GM21447 (cell line): ENCODE measurements around the gene FAR2.
A peak's percentile ranks its signal among the peaks of the same experiment; 100 is the strongest.

Experiments used
- ATAC-seq: cut with Tn5 transposase; IDR thresholded peaks from one replicate; pipeline ENCODE4 v1.9.1; 2021; ENCODE audit not compliant: unreplicated experiment

FAR2 gene

GRCh38 chr12:29201296-29201695, 52.2 kb downstream of the FAR2 start:
- no peak for ATAC-seq

- no peak for ATAC-seq
These were observed 52.7 kb downstream of the FAR2 start for GRCh38 chr12:29201746-29202145.

- no peak for ATAC-seq
These were observed 55.4 kb downstream of the FAR2 start for GRCh38 chr12:29204521-29204920.

GRCh38 chr12:29207120-29207519, 58.0 kb downstream of the FAR2 start:
- ATAC-seq: no peak

- peak; percentile 60 for ATAC-seq
These were observed 59.0 kb downstream of the FAR2 start for GRCh38 chr12:29208060-29208459.

GRCh38 chr12:29208936-29209701, 60.0 kb downstream of the FAR2 start:
- no peak for ATAC-seq

GRCh38 chr12:29211696-29212095, 62.6 kb downstream of the FAR2 start:
- ATAC-seq: no peak

- no peak for ATAC-seq
These were observed 63.8 kb downstream of the FAR2 start for GRCh38 chr12:29212682-29213403.

- no peak for ATAC-seq
These were observed 67.2 kb downstream of the FAR2 start for GRCh38 chr12:29216266-29216665.

- no peak for ATAC-seq
These were observed 67.9 kb downstream of the FAR2 start for GRCh38 chr12:29216797-29217575.

GRCh38 chr12:29220632-29221336, 71.7 kb downstream of the FAR2 start:
- ATAC-seq: no peak

- no peak for ATAC-seq
These were observed 73.1 kb downstream of the FAR2 start for GRCh38 chr12:29222200-29222599.

GRCh38 chr12:29223426-29223825, 74.3 kb downstream of the FAR2 start:
- no peak for ATAC-seq

GRCh38 chr12:29223956-29224543, 75.0 kb downstream of the FAR2 start:
- no peak for ATAC-seq

- no peak for ATAC-seq
These were observed 75.5 kb downstream of the FAR2 start for GRCh38 chr12:29224572-29224971.

- ATAC-seq: no peak
These were observed 76.8 kb downstream of the FAR2 start for GRCh38 chr12:29225834-29226233.

GRCh38 chr12:29226616-29227015, 77.5 kb downstream of the FAR2 start:
- ATAC-seq: no peak

- no peak for ATAC-seq
These were observed 79.5 kb downstream of the FAR2 start for GRCh38 chr12:29228474-29229157.

- no peak for ATAC-seq
These were observed 80.1 kb downstream of the FAR2 start for GRCh38 chr12:29229158-29229505.

- ATAC-seq: no peak
These were observed 80.9 kb downstream of the FAR2 start for GRCh38 chr12:29229937-29230336.
